ENCODE results near the gene SMYD3.

GRCh38 chr1:246383239-246383589, 123.9 kb downstream of the SMYD3 start:
- TF ChIP-seq CREM (IDR thresholded peaks at IDR 0.05; ENCODE audit: low read depth): no peak
- TF ChIP-seq, protein P1, sequence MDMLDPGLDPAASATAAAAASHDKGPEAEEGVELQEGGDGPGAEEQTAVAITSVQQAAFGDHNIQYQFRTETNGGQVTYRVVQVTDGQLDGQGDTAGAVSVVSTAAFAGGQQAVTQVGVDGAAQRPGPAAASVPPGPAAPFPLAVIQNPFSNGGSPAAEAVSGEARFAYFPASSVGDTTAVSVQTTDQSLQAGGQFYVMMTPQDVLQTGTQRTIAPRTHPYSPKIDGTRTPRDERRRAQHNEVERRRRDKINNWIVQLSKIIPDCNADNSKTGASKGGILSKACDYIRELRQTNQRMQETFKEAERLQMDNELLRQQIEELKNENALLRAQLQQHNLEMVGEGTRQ (CRISPR knock-in tag; IDR thresholded peaks at IDR 0.05): no peak
- TF ChIP-seq ZNF253 (CRISPR knock-in tag; conservative IDR thresholded peaks at IDR 0.05): no peak
- no peak for TF ChIP-seq CTCF (IDR thresholded peaks at IDR 0.05 in 2 of 3, conservative IDR thresholded peaks at IDR 0.05 in 1 of 3; ENCODE audit: insufficient read depth in 2 of 3, low read depth in 1 of 3, low read length in 3 of 3)
- no peak for TF ChIP-seq EGR1 (conservative IDR thresholded peaks at IDR 0.05)
- TF ChIP-seq, protein P2, sequence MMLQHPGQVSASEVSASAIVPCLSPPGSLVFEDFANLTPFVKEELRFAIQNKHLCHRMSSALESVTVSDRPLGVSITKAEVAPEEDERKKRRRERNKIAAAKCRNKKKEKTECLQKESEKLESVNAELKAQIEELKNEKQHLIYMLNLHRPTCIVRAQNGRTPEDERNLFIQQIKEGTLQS (IDR thresholded peaks at IDR 0.05): no peak
- TF ChIP-seq, protein P2 (CRISPR knock-in tag; conservative IDR thresholded peaks at IDR 0.05): no peak
- no peak for TF ChIP-seq TAF7 (tag; IDR thresholded peaks at IDR 0.05)
- TF ChIP-seq JUND (IDR thresholded peaks at IDR 0.05; ENCODE audit: borderline replicate concordance, low read depth, low read length): no peak
- TF ChIP-seq JUND (tag; IDR thresholded peaks at IDR 0.05; ENCODE audit: borderline replicate concordance, low read depth, low read length): no peak
- no peak for TF ChIP-seq FIP1L1 (IDR thresholded peaks at IDR 0.05; ENCODE audit: low read depth, low read length, poor library complexity, severe bottlenecking)
- TF ChIP-seq ZNF76 (CRISPR knock-in tag; IDR thresholded peaks at IDR 0.05; ENCODE audit: borderline replicate concordance): no peak

Data from K562 (cell line).